ENCODE measurements around the gene SGMS1. TPM values are rescaled to one million over a fixed set of nuclear protein-coding genes. Genes with fewer than 3 reads are reported as not detected.

SGMS1 gene
- total RNA-seq, 5 donors from 2014 or later (not counting 1 experiment from before 2014, with no cell fraction given) = 28.4 to 39.7 (median 32.6) TPM

- H3K27ac Mint-ChIP-seq = peak overlapping the region; percentile 40 to 59
- Histone ChIP-seq H3K4me1 (ENCODE audit: control insufficient read depth in 1 of 2, extremely low read depth in 1 of 2, insufficient read depth in 2 of 2, low read length in 2 of 2) (peaks cover 25 to 42% of the 10 kb centered on the region in 2 experiments), H3K27me3 (replicated peaks in 1 of 2; ENCODE audit: control insufficient read depth in 2 of 2, extremely low read depth in 1 of 2, insufficient read depth in 2 of 2, low read length in 1 of 2) (no peaks in the 10 kb centered on the region), H3K27ac (ENCODE audit: low read length) (no peak overlapping the region), H3K9me3 (no peaks in the 10 kb centered on the region), H3K4me3 (ENCODE audit: control insufficient read depth in 1 of 2, extremely low read depth in 1 of 2, low read length in 1 of 2) (no peak overlapping the region), H3K36me3 (ENCODE audit: control insufficient read depth in 2 of 2, extremely low read depth in 1 of 2, insufficient read depth in 1 of 2, low read length in 1 of 2) (peaks cover 0 to under 1% of the 10 kb centered on the region in 2 donors)
- peaks cover 79 to 91% (median 84%) of the 10 kb centered on the region in 3 donors for H3K4me1 Mint-ChIP-seq
- no CpG with 5 or more reads among the region's 5 CpGs for WGBS (ENCODE audit: insufficient coverage)
- H3K36me3 Mint-ChIP-seq = peaks cover 10% of the 10 kb centered on the region
- peak overlapping the region in 1 of 3 donors; percentile 64 for H3K4me3 Mint-ChIP-seq
- CTCF ChIA-PET = interaction anchor here in 1 of 2 donors (0.7 kb wide), 1 partner anchor 110 kb away, joined by 3 read pairs; no protein-coding TSS in a partner anchor
- no peaks in the 10 kb centered on the region for H3K9me3 Mint-ChIP-seq
- POLR2A ChIA-PET = no interaction called here
- H3K27me3 Mint-ChIP-seq = no peaks in the 10 kb centered on the region
- peak in 3 of 4 experiments; percentile 47 to 49 (median 49) for ATAC-seq (replicated peaks in 1 of 4)
- DNase-seq = peak in 1 of 35 experiments; percentile 11
Observed at GRCh38 chr10:50511492-50512213, 112.1 kb downstream of the SGMS1 start.

- H3K4me1 Mint-ChIP-seq = peaks cover 79 to 92% (median 81%) of the 10 kb centered on the region in 3 donors
- Histone ChIP-seq H3K4me3 (ENCODE audit: control insufficient read depth in 1 of 2, extremely low read depth in 1 of 2, low read length in 1 of 2) (no peak overlapping the region), H3K9me3 (no peaks in the 10 kb centered on the region), H3K27ac (ENCODE audit: low read length) (no peak overlapping the region), H3K27me3 (replicated peaks in 1 of 2; ENCODE audit: control insufficient read depth in 2 of 2, extremely low read depth in 1 of 2, insufficient read depth in 2 of 2, low read length in 1 of 2) (no peaks in the 10 kb centered on the region), H3K36me3 (ENCODE audit: control insufficient read depth in 2 of 2, extremely low read depth in 1 of 2, insufficient read depth in 1 of 2, low read length in 1 of 2) (no peaks in the 10 kb centered on the region), H3K4me1 (ENCODE audit: control insufficient read depth in 1 of 2, extremely low read depth in 1 of 2, insufficient read depth in 2 of 2, low read length in 2 of 2) (peaks cover 25 to 43% of the 10 kb centered on the region in 2 experiments)
- WGBS (ENCODE audit: insufficient coverage) = no CpG with 5 or more reads among the region's 3 CpGs
- no peak overlapping the region for H3K4me3 Mint-ChIP-seq
- ATAC-seq (replicated peaks in 1 of 4) (no peak), DNase-seq (no peak)
- no peaks in the 10 kb centered on the region for H3K27me3 Mint-ChIP-seq
- CTCF ChIA-PET = no interaction called here
- no peaks in the 10 kb centered on the region for H3K9me3 Mint-ChIP-seq
- H3K36me3 Mint-ChIP-seq = peaks cover 7% of the 10 kb centered on the region
- peak overlapping the region in 1 of 2 donors; percentile 25 for H3K27ac Mint-ChIP-seq
- POLR2A ChIA-PET = no interaction called here
Observed at GRCh38 chr10:50510517-50511473, 113.0 kb downstream of the SGMS1 start.

- Histone ChIP-seq H3K27ac (ENCODE audit: low read length) (no peak overlapping the region), H3K27me3 (replicated peaks in 1 of 2; ENCODE audit: control insufficient read depth in 2 of 2, extremely low read depth in 1 of 2, insufficient read depth in 2 of 2, low read length in 1 of 2) (no peaks in the 10 kb centered on the region), H3K4me3 (ENCODE audit: control insufficient read depth in 1 of 2, extremely low read depth in 1 of 2, low read length in 1 of 2) (no peak overlapping the region), H3K9me3 (no peaks in the 10 kb centered on the region), H3K4me1 (ENCODE audit: control insufficient read depth in 1 of 2, extremely low read depth in 1 of 2, insufficient read depth in 2 of 2, low read length in 2 of 2) (peaks cover 23 to 43% of the 10 kb centered on the region in 2 experiments), H3K36me3 (ENCODE audit: control insufficient read depth in 2 of 2, extremely low read depth in 1 of 2, insufficient read depth in 1 of 2, low read length in 1 of 2) (no peaks in the 10 kb centered on the region)
- ATAC-seq (replicated peaks in 1 of 4) (peak; percentile 35 to 68 (median 42)), DNase-seq (peak in 8 of 35 experiments; percentile 8 to 63 (median 14))
- Mint-ChIP-seq H3K9me3 (no peaks in the 10 kb centered on the region), H3K4me3 (no peak overlapping the region), H3K27ac (no peak overlapping the region), H3K27me3 (no peaks in the 10 kb centered on the region), H3K36me3 (peaks cover 12% of the 10 kb centered on the region), H3K4me1 (peaks cover 78 to 82% (median 82%) of the 10 kb centered on the region in 3 donors)
- WGBS (ENCODE audit: insufficient coverage) = no CpG with 5 or more reads among the region's 5 CpGs
- ChIA-PET POLR2A (interaction anchor here in 1 of 2 donors (0.6 kb wide), 1 partner anchor 13 kb away, joined by 6 read pairs; no protein-coding TSS in a partner anchor), CTCF (interaction anchor here in 1 of 2 donors (0.7 kb wide), 1 partner anchor 135 kb away, joined by 5 read pairs; no protein-coding TSS in a partner anchor)
Observed at GRCh38 chr10:50508315-50509051, 115.3 kb downstream of the SGMS1 start.

GRCh38 chr10:50506861-50507573, 116.7 kb downstream of the SGMS1 start:
- Histone ChIP-seq H3K4me1 (ENCODE audit: control insufficient read depth in 1 of 2, extremely low read depth in 1 of 2, insufficient read depth in 2 of 2, low read length in 2 of 2) (peaks cover 14 to 33% of the 10 kb centered on the region in 2 experiments), H3K36me3 (ENCODE audit: control insufficient read depth in 2 of 2, extremely low read depth in 1 of 2, insufficient read depth in 1 of 2, low read length in 1 of 2) (no peaks in the 10 kb centered on the region), H3K27me3 (replicated peaks in 1 of 2; ENCODE audit: control insufficient read depth in 2 of 2, extremely low read depth in 1 of 2, insufficient read depth in 2 of 2, low read length in 1 of 2) (no peaks in the 10 kb centered on the region), H3K9me3 (no peaks in the 10 kb centered on the region), H3K4me3 (ENCODE audit: control insufficient read depth in 1 of 2, extremely low read depth in 1 of 2, low read length in 1 of 2) (no peak overlapping the region), H3K27ac (ENCODE audit: low read length) (no peak overlapping the region)
- peaks cover 77 to 82% (median 78%) of the 10 kb centered on the region in 3 donors for H3K4me1 Mint-ChIP-seq
- H3K36me3 Mint-ChIP-seq = peaks cover 16% of the 10 kb centered on the region
- DNase-seq (no peak), ATAC-seq (replicated peaks in 1 of 4) (no peak)
- WGBS (ENCODE audit: insufficient coverage) = 100% methylated on average over 5 of the region's 5 CpGs
- H3K4me3 Mint-ChIP-seq = no peak overlapping the region
- ChIA-PET CTCF (interaction anchor here (0.5 to 0.9 kb wide), 4 partner anchors 24 to 940 kb away, joined by 3 to 5 read pairs (median 3); no protein-coding TSS in a partner anchor), POLR2A (no interaction called here)
- H3K27ac Mint-ChIP-seq = peak overlapping the region in 1 of 2 donors; percentile 30
- H3K9me3 Mint-ChIP-seq = no peaks in the 10 kb centered on the region
- no peaks in the 10 kb centered on the region for H3K27me3 Mint-ChIP-seq

- ATAC-seq (replicated peaks in 1 of 4) = no peak
- H3K27ac Mint-ChIP-seq = no peak overlapping the region
- POLR2A ChIA-PET = no interaction called here
- no peaks in the 10 kb centered on the region for H3K27me3 ChIP-seq (replicated peaks in 1 of 2; ENCODE audit: control insufficient read depth in 2 of 2, extremely low read depth in 1 of 2, insufficient read depth in 2 of 2, low read length in 1 of 2)
- no peaks in the 10 kb centered on the region for H3K36me3 ChIP-seq (ENCODE audit: control insufficient read depth in 2 of 2, extremely low read depth in 1 of 2, insufficient read depth in 1 of 2, low read length in 1 of 2)
- no CpG with 5 or more reads among the region's 1 CpG for WGBS (ENCODE audit: insufficient coverage)
- H3K4me3 ChIP-seq (ENCODE audit: control insufficient read depth in 1 of 2, extremely low read depth in 1 of 2, low read length in 1 of 2) = no peak overlapping the region
- H3K4me3 Mint-ChIP-seq = no peak overlapping the region
- H3K9me3 Mint-ChIP-seq = no peaks in the 10 kb centered on the region
- no peak overlapping the region for H3K27ac ChIP-seq (ENCODE audit: low read length)
- no peak for DNase-seq
- peaks cover 63 to 65% (median 63%) of the 10 kb centered on the region in 3 donors for H3K4me1 Mint-ChIP-seq
- peaks cover 4 to 29% of the 10 kb centered on the region in 2 experiments for H3K4me1 ChIP-seq (ENCODE audit: control insufficient read depth in 1 of 2, extremely low read depth in 1 of 2, insufficient read depth in 2 of 2, low read length in 2 of 2)
- peaks cover 24% of the 10 kb centered on the region for H3K36me3 Mint-ChIP-seq
- no peaks in the 10 kb centered on the region for H3K27me3 Mint-ChIP-seq
- CTCF ChIA-PET = no interaction called here
- no peaks in the 10 kb centered on the region for H3K9me3 ChIP-seq
Observed at GRCh38 chr10:50504389-50504788, 119.4 kb downstream of the SGMS1 start.
